Fibroblast of lung (primary cell): ENCODE data around the gene PARK7. TPM values are rescaled to one million over a fixed set of nuclear protein-coding genes. Genes with fewer than 3 reads are reported as not detected.
A peak's percentile ranks its signal among the peaks of the same experiment; 100 is the strongest.

ENCODE experiments used
- DNase-seq, 2 donors: peaks; one replicate each; pipeline versions ENCODE4 v3.0.0 to v3.0.0-alpha.2; 2010; ENCODE audit warnings: low read depth in 2 of 2
- H2AFZ ChIP-seq: 2 replicates; pipeline ENCODE4 v1.5.1; 2012; ENCODE audit warnings: low read length, control low read depth, inconsistent platforms
- H3K27ac ChIP-seq: 2 replicates; pipeline ENCODE4 v1.5.1; 2011; ENCODE audit warnings: low read length, control low read depth; ENCODE audit not compliant: insufficient read depth
- H3K27me3 ChIP-seq: 2 replicates; pipeline ENCODE4 v1.5.1; 2011; ENCODE audit warnings: mild to moderate bottlenecking, low read length; ENCODE audit not compliant: control insufficient read depth, insufficient read depth
- H3K36me3 ChIP-seq: 2 replicates; pipeline ENCODE4 v1.5.1; 2011; ENCODE audit warnings: low read length; ENCODE audit not compliant: control insufficient read depth, insufficient read depth
- H3K4me1 ChIP-seq: 2 replicates; pipeline ENCODE4 v1.5.1; 2011; ENCODE audit warnings: low read length; ENCODE audit not compliant: control insufficient read depth, insufficient read depth; ENCODE audit errors: extremely low read depth
- H3K4me2 ChIP-seq: 2 replicates; pipeline ENCODE4 v1.5.1; 2011; ENCODE audit warnings: low read length, control low read depth; ENCODE audit not compliant: insufficient read depth; ENCODE audit errors: extremely low read depth
- H3K4me3 ChIP-seq, 4 experiments: fragments of 200-600 bp in 1 of 4; sonication (generic) in 1 of 4; replicated peaks in 1 of 4; 2 replicates each; pipeline ENCODE4 v1.5.1; 2011 to 2016; ENCODE audit warnings: low read length in 4 of 4, low read depth in 3 of 4, mild to moderate bottlenecking in 3 of 4, control low read depth in 2 of 4, inconsistent platforms in 1 of 4, mixed read lengths in 1 of 4; ENCODE audit not compliant: insufficient read depth in 1 of 4; ENCODE audit errors: control extremely low read depth in 1 of 4
- H3K79me2 ChIP-seq: 2 replicates; pipeline ENCODE4 v1.5.1; 2012; ENCODE audit warnings: mild to moderate bottlenecking, low read length, inconsistent platforms; ENCODE audit not compliant: control insufficient read depth, insufficient read depth
- H3K9ac ChIP-seq: 2 replicates; pipeline ENCODE4 v1.5.1; 2011; ENCODE audit warnings: mild to moderate bottlenecking, low read length, control low read depth; ENCODE audit not compliant: insufficient read depth
- H3K9me3 ChIP-seq: 2 replicates; pipeline ENCODE4 v1.5.1; 2012; ENCODE audit warnings: low read depth, low read length; ENCODE audit not compliant: control insufficient read depth, insufficient read depth
- H4K20me1 ChIP-seq: 2 replicates; pipeline ENCODE4 v1.5.1; 2011; ENCODE audit warnings: low read length; ENCODE audit not compliant: control insufficient read depth, insufficient read depth; ENCODE audit errors: extremely low read depth
- EZH2 ChIP-seq: IDR thresholded peaks from 2 replicates; pipeline ENCODE4 v1.5.1; 2012; ENCODE audit warnings: low read length, control low read depth, mild to moderate bottlenecking; ENCODE audit errors: missing control alignments
- polyA plus RNA-seq, 2 donors: library from polyadenylated mRNA; depleted of rRNA in 1 of 2; stranded (reverse) in 1 of 2; unstranded in 1 of 2; fragments of >200 nt; gene quantifications; 2 replicates each; pipeline ENCODE4 v1.2.1, GENCODE V29; 2011 to 2012; ENCODE audit warnings: missing spikeins in 1 of 2
- total RNA-seq: library from RNA; depleted of rRNA; stranded (reverse); fragments of >200 nt; gene quantifications from 2 replicates; pipeline ENCODE4 v1.2.1, GENCODE V29; 2014
- TF ChIP-seq, protein P1 (sequence below), 2 donors: IDR thresholded peaks in 1 of 2; conservative IDR thresholded peaks in 1 of 2; 1 replicate in 1 of 2; 2 replicates in 1 of 2; pipeline ENCODE4 v1.5.1; 2011 to 2012; ENCODE audit warnings: low read length in 2 of 2, control low read depth in 1 of 2, inconsistent platforms in 1 of 2, low read depth in 1 of 2, mild to moderate bottlenecking in 1 of 2

PARK7 gene
- total and polyA plus RNA-seq, 2 donors (not counting 1 experiment from before 2014, with no cell fraction given), result 264 to 513 TPM

DNA sequence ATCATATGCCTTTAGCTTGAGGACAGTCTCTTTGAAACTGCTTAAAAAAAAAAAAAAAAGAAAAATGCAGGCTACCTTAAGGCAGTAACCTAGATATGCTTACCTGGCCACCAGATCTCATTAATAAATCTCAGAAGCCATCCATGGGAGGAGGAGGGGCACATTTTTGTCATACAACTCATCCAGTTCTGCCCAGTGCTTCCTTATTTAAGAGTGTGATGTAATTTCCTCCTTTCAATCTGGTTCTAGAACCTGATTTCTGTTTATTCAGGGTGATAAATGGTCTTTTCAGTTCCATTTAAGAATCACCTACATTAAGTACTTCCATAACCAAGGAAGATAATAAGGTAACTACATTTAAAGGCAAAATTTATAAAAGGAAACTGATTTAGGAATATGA is 58.5 kb downstream of the PARK7 start:
- peaks cover under 1% of the 10 kb centered on the region for H4K20me1 ChIP-seq
- peaks cover 93% of the 10 kb centered on the region for H3K79me2 ChIP-seq
- H3K9me3 ChIP-seq, result no peaks in the 10 kb centered on the region
- no peak overlapping the region for H3K27ac ChIP-seq
- no peaks in the 10 kb centered on the region for H3K27me3 ChIP-seq
- H3K36me3 ChIP-seq, result no peaks in the 10 kb centered on the region
- H3K9ac ChIP-seq, result no peak overlapping the region
- H3K4me1 ChIP-seq, result peaks cover 31% of the 10 kb centered on the region
- TF ChIP-seq EZH2, result no peak
- TF ChIP-seq, protein P1, sequence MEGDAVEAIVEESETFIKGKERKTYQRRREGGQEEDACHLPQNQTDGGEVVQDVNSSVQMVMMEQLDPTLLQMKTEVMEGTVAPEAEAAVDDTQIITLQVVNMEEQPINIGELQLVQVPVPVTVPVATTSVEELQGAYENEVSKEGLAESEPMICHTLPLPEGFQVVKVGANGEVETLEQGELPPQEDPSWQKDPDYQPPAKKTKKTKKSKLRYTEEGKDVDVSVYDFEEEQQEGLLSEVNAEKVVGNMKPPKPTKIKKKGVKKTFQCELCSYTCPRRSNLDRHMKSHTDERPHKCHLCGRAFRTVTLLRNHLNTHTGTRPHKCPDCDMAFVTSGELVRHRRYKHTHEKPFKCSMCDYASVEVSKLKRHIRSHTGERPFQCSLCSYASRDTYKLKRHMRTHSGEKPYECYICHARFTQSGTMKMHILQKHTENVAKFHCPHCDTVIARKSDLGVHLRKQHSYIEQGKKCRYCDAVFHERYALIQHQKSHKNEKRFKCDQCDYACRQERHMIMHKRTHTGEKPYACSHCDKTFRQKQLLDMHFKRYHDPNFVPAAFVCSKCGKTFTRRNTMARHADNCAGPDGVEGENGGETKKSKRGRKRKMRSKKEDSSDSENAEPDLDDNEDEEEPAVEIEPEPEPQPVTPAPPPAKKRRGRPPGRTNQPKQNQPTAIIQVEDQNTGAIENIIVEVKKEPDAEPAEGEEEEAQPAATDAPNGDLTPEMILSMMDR (conservative IDR thresholded peaks at IDR 0.05 in 1 of 2, IDR thresholded peaks at IDR 0.05 in 1 of 2; ENCODE audit: low read depth in 1 of 2, low read length in 2 of 2), result no peak
- no peak overlapping the region for H3K4me3 ChIP-seq
- no peak overlapping the region for H2AFZ ChIP-seq
- DNase-seq, result peak; percentile 42 to 81
- H3K4me2 ChIP-seq, result peak overlapping the region; percentile 27

DNA sequence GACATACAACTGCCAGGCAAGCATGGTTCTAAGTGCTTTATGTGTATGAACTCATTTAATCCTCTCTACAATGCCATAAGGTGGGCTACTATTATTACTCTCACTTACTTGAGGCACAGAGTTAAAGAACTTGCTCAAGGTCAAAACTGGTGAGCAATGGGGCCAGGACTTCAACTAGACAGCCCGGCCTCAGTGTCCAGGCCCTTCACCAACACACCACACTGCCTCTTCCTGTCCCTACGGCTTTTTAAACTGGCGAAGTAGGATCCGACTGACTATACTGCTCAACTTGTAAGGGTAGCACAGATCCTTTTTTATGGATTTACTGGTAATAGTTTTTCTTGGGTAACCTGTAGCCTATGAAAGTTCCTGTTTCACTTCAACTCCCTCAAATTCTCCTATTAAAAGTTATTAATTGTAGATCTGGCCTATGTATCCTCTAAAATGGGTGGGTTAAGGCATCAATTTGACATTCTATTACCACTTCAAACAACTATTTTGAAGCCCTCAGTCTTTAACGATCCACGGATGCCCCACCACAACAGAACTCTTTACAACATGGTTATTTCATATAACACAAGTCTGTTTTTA is 60.3 kb downstream of the PARK7 start:
- no peak overlapping the region for H2AFZ ChIP-seq
- H3K36me3 ChIP-seq, result no peaks in the 10 kb centered on the region
- H3K4me1 ChIP-seq, result peaks cover 19% of the 10 kb centered on the region
- peak overlapping the region in 1 of 4 experiments; percentile 96 for H3K4me3 ChIP-seq
- H3K9ac ChIP-seq, result no peak overlapping the region
- no peak for TF ChIP-seq EZH2
- TF ChIP-seq, protein P1 (conservative IDR thresholded peaks at IDR 0.05 in 1 of 2, IDR thresholded peaks at IDR 0.05 in 1 of 2; ENCODE audit: low read depth in 1 of 2, low read length in 2 of 2), result no peak
- H4K20me1 ChIP-seq, result peaks cover 3% of the 10 kb centered on the region
- no peak overlapping the region for H3K27ac ChIP-seq
- no peaks in the 10 kb centered on the region for H3K9me3 ChIP-seq
- no peaks in the 10 kb centered on the region for H3K27me3 ChIP-seq
- DNase-seq, result peak; percentile 22 to 38
- H3K4me2 ChIP-seq, result no peak overlapping the region
- peaks cover 93% of the 10 kb centered on the region for H3K79me2 ChIP-seq

- Histone ChIP-seq H3K9me3 (no peaks in the 10 kb centered on the region), H3K4me2 (no peak overlapping the region), H3K9ac (no peak overlapping the region), H3K36me3 (no peaks in the 10 kb centered on the region), H2AFZ (no peak overlapping the region), H3K4me1 (peaks cover 20% of the 10 kb centered on the region), H3K4me3 (peak overlapping the region in 2 of 4 experiments; percentile 15 to 96), H3K27me3 (no peaks in the 10 kb centered on the region), H3K79me2 (peaks cover 87% of the 10 kb centered on the region), H4K20me1 (peaks cover 3% of the 10 kb centered on the region), H3K27ac (no peak overlapping the region)
- no peak for TF ChIP-seq EZH2
- TF ChIP-seq, protein P1 (conservative IDR thresholded peaks at IDR 0.05 in 1 of 2, IDR thresholded peaks at IDR 0.05 in 1 of 2; ENCODE audit: low read depth in 1 of 2, low read length in 2 of 2), result no peak
- peak; percentile 6 to 9 for DNase-seq
These were observed 61.1 kb downstream of the PARK7 start for GRCh38 chr1:8022395-8023286.
